Prostate gland (tissue), 2 donors: ENCODE results near the gene RCAN3. TPM values are rescaled to one million over a fixed set of nuclear protein-coding genes. Genes with fewer than 3 reads are reported as not detected.
A peak's percentile ranks its signal among the peaks of the same experiment; 100 is the strongest.
"Not testable (repeated sequence)": the region's sequence is repeated elsewhere in the genome, so short reads cannot be mapped to it uniquely, and the experiment has no call there.

ENCODE experiments used
- DNase-seq: peaks from one replicate; pipeline ENCODE4 v3.0.0-alpha.2; 2019; ENCODE audit warnings: low spot score
- H3K27ac ChIP-seq, 2 donors: fragments of 200-600 bp; sonication (generic); 2 replicates each; pipeline ENCODE4 v1.5.1; 2017 to 2019
- H3K27me3 ChIP-seq: fragments of 200-600 bp; sonication (generic); replicated peaks from 2 replicates; pipeline ENCODE4 v1.5.1; 2019; ENCODE audit not compliant: insufficient read depth
- H3K36me3 ChIP-seq, 2 donors: fragments of 200-600 bp; sonication (generic); 1 replicate in 1 of 2; 2 replicates in 1 of 2; pipeline versions ENCODE4 v1.5.1 to v1.8.1; 2017 to 2019
- H3K4me1 ChIP-seq: fragments of 200-600 bp; sonication (generic); replicated peaks from 2 replicates; pipeline ENCODE4 v1.5.1; 2019
- H3K4me3 ChIP-seq, 2 donors: fragments of 200-600 bp; sonication (generic); 2 replicates each; pipeline ENCODE4 v1.5.1; 2017 to 2019
- H3K9me3 ChIP-seq: fragments of 200-600 bp; sonication (generic); 2 replicates; pipeline ENCODE4 v1.5.1; 2017
- CTCF ChIP-seq, 4 experiments: fragments of 200-600 bp in 2 of 4; fragments of 450-650 bp in 2 of 4; sonication (generic) in 2 of 4; IDR thresholded peaks; 1 replicate in 3 of 4; 2 replicates in 1 of 4; pipeline ENCODE4 v1.5.1; 2016 to 2019; ENCODE audit warnings: antibody characterized with exemption in 4 of 4, mild to moderate bottlenecking in 2 of 4, moderate library complexity in 2 of 4
- POLR2A ChIP-seq: fragments of 450-650 bp; IDR thresholded peaks from one replicate; pipeline ENCODE4 v1.6.1; 2016; ENCODE audit warnings: antibody characterized with exemption, mild to moderate bottlenecking
- POLR2AphosphoS5 ChIP-seq: sonication (generic); formaldehyde crosslinking; IDR thresholded peaks from one replicate; pipeline ENCODE4 v1.6.1; 2017; ENCODE audit warnings: antibody characterized with exemption
- WGBS: methylation state at CpG from one replicate; pipeline ENCODE4 v1.1.5; 2018; 5-methylcytosine and 5-hydroxymethylcytosine counted together
- intact Hi-C: fragments of 100-400 bp; cut with DNase I; formaldehyde crosslinking; loops from one replicate; pipeline ENCODE4 v1.14.2; 2022
- total RNA-seq, 2 donors: library from RNA; depleted of rRNA; stranded (reverse); fragments of >200 nt; gene quantifications; one replicate each; pipeline ENCODE4 v1.1.0, GENCODE V29; 2016

RCAN3 gene
- total RNA-seq, 2 donors from 2014 or later: 50.8 to 238 TPM

GRCh38 chr1:24459551-24460266, 42.9 kb upstream of the RCAN3 start:
- no peak for TF ChIP-seq POLR2A
- TF ChIP-seq CTCF (IDR thresholded peaks at IDR 0.05): no peak
- no peak for TF ChIP-seq POLR2AphosphoS5
- Histone ChIP-seq H3K4me3 (no peak overlapping the region), H3K9me3 (no peaks in the 10 kb centered on the region), H3K36me3 (peaks cover 6 to 11% of the 10 kb centered on the region in 2 donors), H3K27ac (no peak overlapping the region), H3K27me3 (no peaks in the 10 kb centered on the region), H3K4me1 (no peaks in the 10 kb centered on the region)
- DNase-seq: no peak
- intact Hi-C loops: no loop called here
- 92% methylated on average over 6 of the region's 6 CpGs for WGBS

GRCh38 chr1:24462128-24462527, 40.5 kb upstream of the RCAN3 start:
- H3K4me3 ChIP-seq, H3K9me3 ChIP-seq, intact Hi-C loops, DNase-seq, H3K27me3 ChIP-seq, H3K4me1 ChIP-seq: not testable (repeated sequence)
- peaks cover 6 to 17% of the 10 kb centered on the region in 2 donors for H3K36me3 ChIP-seq
- peak overlapping the region in 1 of 2 donors; percentile 42 for H3K27ac ChIP-seq
- 85% methylated on average over 4 of the region's 4 CpGs for WGBS

GRCh38 chr1:24463776-24464735, 38.6 kb upstream of the RCAN3 start:
- no peaks in the 10 kb centered on the region for H3K27me3 ChIP-seq
- DNase-seq: no peak
- intact Hi-C loops: no loop called here
- H3K9me3 ChIP-seq: no peaks in the 10 kb centered on the region
- 71% methylated on average over 14 of the region's 14 CpGs for WGBS
- peak overlapping the region; percentile 2 to 10 for H3K27ac ChIP-seq
- H3K4me3 ChIP-seq: no peak overlapping the region
- TF ChIP-seq POLR2AphosphoS5 (no peak), POLR2A (no peak), CTCF (IDR thresholded peaks at IDR 0.05) (no peak)
- peaks cover 6 to 9% of the 10 kb centered on the region in 2 donors for H3K36me3 ChIP-seq
- H3K4me1 ChIP-seq: no peaks in the 10 kb centered on the region

GRCh38 chr1:24465099-24465498, 37.5 kb upstream of the RCAN3 start:
- TF ChIP-seq POLR2AphosphoS5: no peak
- TF ChIP-seq POLR2A: no peak
- TF ChIP-seq CTCF (IDR thresholded peaks at IDR 0.05): no peak
- 74% methylated on average over 4 of the region's 4 CpGs for WGBS

GRCh38 chr1:24465638-24466037, 37.0 kb upstream of the RCAN3 start:
- intact Hi-C loops: no loop called here
- peak overlapping the region in 1 of 2 donors; percentile 8 for H3K27ac ChIP-seq
- peaks cover 4 to 9% of the 10 kb centered on the region in 2 donors for H3K36me3 ChIP-seq
- no peaks in the 10 kb centered on the region for H3K27me3 ChIP-seq
- DNase-seq: no peak
- TF ChIP-seq CTCF (IDR thresholded peaks at IDR 0.05) (no peak), POLR2AphosphoS5 (no peak), POLR2A (no peak)
- H3K4me1 ChIP-seq: no peaks in the 10 kb centered on the region
- H3K9me3 ChIP-seq: no peaks in the 10 kb centered on the region
- 88% methylated on average over 2 of the region's 2 CpGs for whole genome bisulfite sequencing
- no peak overlapping the region for H3K4me3 ChIP-seq

More at GRCh38 chr1:24465099-24465498, 37.5 kb upstream of the RCAN3 start:
- H3K36me3 ChIP-seq: peaks cover 6 to 9% of the 10 kb centered on the region in 2 donors
- no peaks in the 10 kb centered on the region for H3K27me3 ChIP-seq
- DNase-seq: no peak
- no peaks in the 10 kb centered on the region for H3K9me3 ChIP-seq
- peak overlapping the region in 1 of 2 donors; percentile 10 for H3K27ac ChIP-seq
- intact Hi-C loops: no loop called here
- H3K4me3 ChIP-seq: no peak overlapping the region
- no peaks in the 10 kb centered on the region for H3K4me1 ChIP-seq
